DOHH2 (cell line): ENCODE data around the gene APIP.

Experiments
- H3F3A ChIP-seq: fragments of 200-600 bp; sonication (generic), shearing (Covaris generic); 2 replicates; pipeline ENCODE4 v1.6.0; 2016; ENCODE audit warnings: antibody characterized with exemption, mild to moderate bottlenecking; ENCODE audit not compliant: control insufficient read depth, insufficient read depth
- H3K27ac ChIP-seq: fragments of 200-600 bp; sonication (generic); 2 replicates; pipeline ENCODE4 v1.5.1; 2014; ENCODE audit warnings: low read depth, mild to moderate bottlenecking, low read length, moderate library complexity
- H3K27me3 ChIP-seq: fragments of 200-600 bp; sonication (generic); 2 replicates; pipeline ENCODE4 v1.6.1; 2014; ENCODE audit warnings: mild to moderate bottlenecking, low read length, mixed read lengths; ENCODE audit not compliant: control insufficient read depth
- H3K36me3 ChIP-seq: fragments of 200-600 bp; sonication (generic); 2 replicates; pipeline ENCODE4 v1.6.1; 2014; ENCODE audit warnings: mild to moderate bottlenecking, low read length, moderate library complexity, mixed read lengths; ENCODE audit not compliant: control insufficient read depth
- H3K4me1 ChIP-seq: fragments of 200-600 bp; sonication (generic); 2 replicates; pipeline ENCODE4 v1.6.1; 2014; ENCODE audit warnings: mild to moderate bottlenecking, low read length, mixed read lengths; ENCODE audit not compliant: control insufficient read depth
- H3K4me2 ChIP-seq: fragments of 200-600 bp; sonication (generic); 2 replicates; pipeline ENCODE4 v1.6.0; 2014; ENCODE audit warnings: mild to moderate bottlenecking, low read length, moderate library complexity
- H3K4me3 ChIP-seq: fragments of 200-600 bp; sonication (generic); 2 replicates; pipeline ENCODE4 v1.5.1; 2014; ENCODE audit warnings: mild to moderate bottlenecking, low read length, mixed read lengths
- H3K79me2 ChIP-seq: fragments of 200-600 bp; sonication (generic); 2 replicates; pipeline ENCODE4 v1.6.1; 2014; ENCODE audit warnings: mild to moderate bottlenecking, low read length, mixed read lengths; ENCODE audit not compliant: control insufficient read depth
- H3K9me2 ChIP-seq: fragments of 200-600 bp; sonication (generic); replicated peaks from 2 replicates; pipeline ENCODE4 v1.6.1; 2014; ENCODE audit warnings: mild to moderate bottlenecking, low read length, mixed read lengths; ENCODE audit not compliant: control insufficient read depth
- H3K9me3 ChIP-seq: fragments of 200-600 bp; sonication (generic); 2 replicates; pipeline ENCODE4 v1.6.1; 2014; ENCODE audit warnings: antibody characterized with exemption, low read length, mixed read lengths; ENCODE audit not compliant: control insufficient read depth, insufficient read depth
- H4K20me1 ChIP-seq: fragments of 200-600 bp; sonication (generic); 2 replicates; pipeline ENCODE4 v1.6.0; 2014; ENCODE audit warnings: low read depth, mild to moderate bottlenecking, antibody characterized with exemption, low read length, moderate library complexity; ENCODE audit not compliant: control insufficient read depth, insufficient read depth
- CTCF ChIP-seq: fragments of 200-600 bp; sonication (generic); IDR thresholded peaks from one replicate; pipeline ENCODE4 v1.5.1; 2014; ENCODE audit warnings: antibody characterized with exemption, mild to moderate bottlenecking, low read depth, low read length; ENCODE audit not compliant: poor library complexity, severe bottlenecking
- EZH2phosphoT487 ChIP-seq: fragments of 200-600 bp; sonication (generic); IDR thresholded peaks from 2 replicates; pipeline ENCODE4 v1.6.1; 2017; ENCODE audit warnings: borderline replicate concordance, mild to moderate bottlenecking, antibody characterized with exemption, low read length, moderate library complexity, mixed read lengths

Gene APIP

GRCh38 chr11:34962034-34962433 lies 45.9 kb upstream of the APIP start:
- Histone ChIP-seq H3K4me3 (no peak overlapping the region), H3K79me2 (no peaks in the 10 kb centered on the region), H3K27ac (no peak overlapping the region), H4K20me1 (no peaks in the 10 kb centered on the region), H3F3A (no peaks in the 10 kb centered on the region), H3K9me2 (no peaks in the 10 kb centered on the region), H3K36me3 (0 out of 2 replicates have a peak, but pooled peaks cover 2% of the 10 kb centered on the region), H3K4me2 (no peak overlapping the region), H3K4me1 (no peaks in the 10 kb centered on the region), H3K9me3 (no peaks in the 10 kb centered on the region), H3K27me3 (no peaks in the 10 kb centered on the region)
- no peak for TF ChIP-seq EZH2phosphoT487

GRCh38 chr11:34960277-34960676 lies 44.1 kb upstream of the APIP start:
- no peaks in the 10 kb centered on the region for H3F3A ChIP-seq
- no peaks in the 10 kb centered on the region for H4K20me1 ChIP-seq
- TF ChIP-seq EZH2phosphoT487 = no peak
- no peak overlapping the region for H3K27ac ChIP-seq
- H3K27me3 ChIP-seq = no peaks in the 10 kb centered on the region
- no peaks in the 10 kb centered on the region for H3K9me2 ChIP-seq
- no peak overlapping the region for H3K4me2 ChIP-seq
- no peaks in the 10 kb centered on the region for H3K4me1 ChIP-seq
- no peaks in the 10 kb centered on the region for H3K36me3 ChIP-seq
- H3K79me2 ChIP-seq = no peaks in the 10 kb centered on the region
- no peak overlapping the region for H3K4me3 ChIP-seq
- H3K9me3 ChIP-seq = no peaks in the 10 kb centered on the region

- no peaks in the 10 kb centered on the region for H3K4me1 ChIP-seq
- H3K4me3 ChIP-seq = no peak overlapping the region
- H3K36me3 ChIP-seq = no peaks in the 10 kb centered on the region
- no peak overlapping the region for H3K27ac ChIP-seq
- TF ChIP-seq EZH2phosphoT487 = no peak
- TF ChIP-seq CTCF = no peak
- no peaks in the 10 kb centered on the region for H3K27me3 ChIP-seq
- no peaks in the 10 kb centered on the region for H3K9me2 ChIP-seq
- no peaks in the 10 kb centered on the region for H3K79me2 ChIP-seq
- no peaks in the 10 kb centered on the region for H4K20me1 ChIP-seq
- H3F3A ChIP-seq = no peaks in the 10 kb centered on the region
- H3K4me2 ChIP-seq = no peak overlapping the region
- no peaks in the 10 kb centered on the region for H3K9me3 ChIP-seq
These were observed 43.6 kb upstream of the APIP start for GRCh38 chr11:34959770-34960169.

- Histone ChIP-seq H3K9me3 (no peaks in the 10 kb centered on the region), H3K4me3 (no peak overlapping the region), H4K20me1 (no peaks in the 10 kb centered on the region), H3K9me2 (no peaks in the 10 kb centered on the region), H3K27ac (no peak overlapping the region), H3F3A (no peaks in the 10 kb centered on the region), H3K4me2 (no peak overlapping the region), H3K27me3 (no peaks in the 10 kb centered on the region), H3K79me2 (no peaks in the 10 kb centered on the region), H3K4me1 (no peaks in the 10 kb centered on the region), H3K36me3 (no peaks in the 10 kb centered on the region)
- no peak for TF ChIP-seq CTCF
- no peak for TF ChIP-seq EZH2phosphoT487
These were observed 41.4 kb upstream of the APIP start for GRCh38 chr11:34957606-34958005.
